ES-I3 (cell line): Measurements from ENCODE around the gene SPDYE1.

Experiments
- H3K36me3 ChIP-seq: 2 replicates; pipeline ENCODE4 v1.6.1; 2013; ENCODE audit warnings: mild to moderate bottlenecking, low read length, control low read depth, moderate library complexity; ENCODE audit not compliant: insufficient read depth
- H3K4me1 ChIP-seq: 2 replicates; pipeline ENCODE4 v1.6.1; 2013; ENCODE audit warnings: mild to moderate bottlenecking, control low read depth, low read length; ENCODE audit not compliant: insufficient read depth
- H3K9ac ChIP-seq: 2 replicates; pipeline ENCODE4 v1.6.1; 2013; ENCODE audit warnings: low read depth, mild to moderate bottlenecking, low read length, moderate library complexity
- H3K9me3 ChIP-seq: 2 replicates; pipeline ENCODE4 v1.6.1; 2013; ENCODE audit warnings: mild to moderate bottlenecking, low read length, moderate library complexity; ENCODE audit not compliant: control insufficient read depth, insufficient read depth

Gene SPDYE1

GRCh38 chr7:44045226-44046014, 47.7 kb downstream of the SPDYE1 start:
- no peaks in the 10 kb centered on the region for H3K4me1 ChIP-seq
- H3K9me3 ChIP-seq: no peaks in the 10 kb centered on the region
- H3K36me3 ChIP-seq: no peaks in the 10 kb centered on the region
- peak overlapping the region; percentile 92 for H3K9ac ChIP-seq

- no peaks in the 10 kb centered on the region; the same call in 1 of the 2 replicates for H3K36me3 ChIP-seq
- no peak overlapping the region for H3K9ac ChIP-seq
- no peaks in the 10 kb centered on the region for H3K9me3 ChIP-seq
- H3K4me1 ChIP-seq: no peaks in the 10 kb centered on the region
Observed at GRCh38 chr7:44046321-44047061, 48.8 kb downstream of the SPDYE1 start.

GRCh38 chr7:44048031-44048795, 50.5 kb downstream of the SPDYE1 start:
- peaks cover 5% of the 10 kb centered on the region for H3K36me3 ChIP-seq
- H3K9ac ChIP-seq: no peak overlapping the region
- no peaks in the 10 kb centered on the region for H3K9me3 ChIP-seq
- no peaks in the 10 kb centered on the region for H3K4me1 ChIP-seq

GRCh38 chr7:44050121-44050914, 52.6 kb downstream of the SPDYE1 start:
- Histone ChIP-seq H3K4me1 (no peaks in the 10 kb centered on the region), H3K9ac (no peak overlapping the region), H3K9me3 (no peaks in the 10 kb centered on the region), H3K36me3 (peaks cover 6% of the 10 kb centered on the region)

- Histone ChIP-seq H3K4me1 (no peaks in the 10 kb centered on the region), H3K36me3 (peaks cover 6% of the 10 kb centered on the region), H3K9me3 (no peaks in the 10 kb centered on the region), H3K9ac (no peak overlapping the region)
Observed at GRCh38 chr7:44050915-44051560, 53.3 kb downstream of the SPDYE1 start.

DNA sequence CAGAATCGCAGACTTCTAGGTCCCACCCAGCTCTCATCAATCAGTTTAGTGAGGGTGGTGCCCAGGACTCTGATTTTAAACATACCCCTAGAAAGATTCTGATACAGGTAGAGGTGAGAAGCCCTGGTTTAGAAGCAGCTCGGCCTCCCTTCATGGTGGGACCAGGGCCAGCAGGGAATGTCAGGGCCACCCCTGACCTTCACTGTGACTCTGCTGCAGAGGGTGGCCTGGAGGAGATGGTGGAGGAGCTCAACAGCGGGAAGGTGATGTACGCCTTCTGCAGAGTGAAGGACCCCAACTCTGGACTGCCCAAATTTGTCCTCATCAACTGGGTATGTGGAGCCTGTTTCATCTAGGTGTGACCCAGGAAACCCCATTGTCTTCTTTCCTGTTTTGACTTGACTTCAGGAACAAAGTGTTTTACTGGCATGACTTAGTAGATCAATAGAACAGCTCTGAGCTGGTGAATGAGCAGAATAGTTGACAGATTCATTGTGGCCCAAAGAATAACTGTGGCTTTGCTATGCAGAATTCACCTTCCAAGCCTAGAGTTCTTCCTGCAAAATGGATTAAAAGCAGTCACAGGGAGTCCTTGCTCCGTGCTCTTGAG, 54.0 kb downstream of the SPDYE1 start:
- H3K4me1 ChIP-seq: no peaks in the 10 kb centered on the region
- H3K36me3 ChIP-seq: peaks cover 6% of the 10 kb centered on the region

DNA sequence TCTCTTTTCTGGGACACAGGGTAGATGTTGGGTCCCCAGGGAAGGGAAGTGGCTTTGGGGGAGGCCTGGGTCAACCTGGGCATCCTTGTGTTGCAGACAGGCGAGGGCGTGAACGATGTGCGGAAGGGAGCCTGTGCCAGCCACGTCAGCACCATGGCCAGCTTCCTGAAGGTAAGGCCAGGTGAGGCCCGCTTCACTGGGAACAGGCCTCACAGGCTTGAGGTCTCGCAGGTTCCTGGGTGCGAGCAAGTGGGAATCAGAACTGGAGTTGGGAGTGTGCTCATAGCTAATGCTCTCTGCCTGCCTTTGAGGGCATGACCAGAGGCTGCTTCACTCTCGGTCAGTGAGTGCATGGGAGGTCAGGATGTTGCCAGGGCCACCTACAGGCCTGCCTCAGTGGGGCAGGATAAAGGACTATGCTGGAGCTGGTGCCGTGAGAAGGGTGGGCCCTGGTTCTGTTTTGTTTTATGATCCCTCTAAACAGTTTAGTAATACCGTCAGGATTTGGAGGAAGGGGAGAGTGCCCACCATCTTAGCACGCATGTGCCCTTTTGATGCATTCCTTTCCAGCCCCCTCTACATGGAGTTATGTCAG, 55.2 kb downstream of the SPDYE1 start:
- H3K9ac ChIP-seq: no peak overlapping the region
- H3K4me1 ChIP-seq: no peaks in the 10 kb centered on the region
- H3K9me3 ChIP-seq: no peaks in the 10 kb centered on the region
- H3K36me3 ChIP-seq: peaks cover 6% of the 10 kb centered on the region

More for the DNA sequence above, 54.0 kb downstream of the SPDYE1 start:
- Histone ChIP-seq H3K9me3 (no peaks in the 10 kb centered on the region), H3K9ac (no peak overlapping the region)

DNA sequence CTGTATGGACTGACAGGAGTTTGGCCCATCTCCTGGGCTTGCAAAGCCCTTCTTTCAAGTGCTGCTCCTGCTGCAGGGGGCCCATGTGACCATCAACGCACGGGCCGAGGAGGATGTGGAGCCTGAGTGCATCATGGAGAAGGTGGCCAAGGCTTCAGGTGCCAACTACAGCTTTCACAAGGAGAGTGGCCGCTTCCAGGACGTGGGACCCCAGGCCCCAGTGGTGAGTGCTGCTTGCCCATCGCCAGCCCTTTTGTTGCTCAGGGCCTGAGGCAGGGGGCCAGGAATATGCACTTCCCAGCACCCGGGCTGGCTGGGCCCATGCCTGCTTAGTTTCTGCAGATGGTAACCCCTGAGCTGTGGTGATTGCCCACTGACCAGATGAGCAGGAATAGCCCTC, 59.0 kb downstream of the SPDYE1 start:
- peaks cover 6% of the 10 kb centered on the region for H3K36me3 ChIP-seq
- H3K4me1 ChIP-seq: no peaks in the 10 kb centered on the region
- H3K9ac ChIP-seq: no peak overlapping the region
- H3K9me3 ChIP-seq: no peaks in the 10 kb centered on the region

GRCh38 chr7:44057181-44057848, 59.6 kb downstream of the SPDYE1 start:
- no peak overlapping the region for H3K9ac ChIP-seq
- H3K4me1 ChIP-seq: no peaks in the 10 kb centered on the region
- H3K36me3 ChIP-seq: peaks cover 6% of the 10 kb centered on the region
- H3K9me3 ChIP-seq: no peaks in the 10 kb centered on the region

GRCh38 chr7:44057849-44058758, 60.4 kb downstream of the SPDYE1 start:
- Histone ChIP-seq H3K36me3 (peaks cover 2% of the 10 kb centered on the region; the same call in 1 of the 2 replicates), H3K9me3 (no peaks in the 10 kb centered on the region), H3K4me1 (no peaks in the 10 kb centered on the region), H3K9ac (no peak overlapping the region)

DNA sequence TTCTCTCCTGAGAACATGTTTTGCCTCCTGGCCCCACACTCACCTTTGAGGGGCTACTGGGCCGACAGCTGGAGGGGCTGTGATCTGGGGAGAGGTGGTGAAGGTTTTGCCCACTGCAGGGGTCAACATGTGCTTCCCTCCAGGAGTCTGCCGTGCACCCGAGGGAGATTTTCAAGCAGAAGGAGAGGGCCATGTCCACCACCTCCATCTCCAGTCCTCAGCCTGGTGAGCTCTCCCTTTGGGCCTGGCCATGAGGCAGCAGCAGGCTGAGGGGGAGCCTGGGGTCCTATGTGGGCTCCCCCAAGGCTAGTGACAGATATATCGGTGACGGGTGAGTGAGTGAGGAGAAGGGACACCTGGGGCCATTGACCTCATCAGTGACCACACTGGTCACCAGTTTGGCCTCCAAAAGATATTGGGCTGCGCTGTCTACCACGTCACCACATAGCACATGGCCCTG, 61.1 kb downstream of the SPDYE1 start:
- H3K4me1 ChIP-seq: no peaks in the 10 kb centered on the region
- H3K36me3 ChIP-seq: no peaks in the 10 kb centered on the region
- no peaks in the 10 kb centered on the region for H3K9me3 ChIP-seq
- no peak overlapping the region for H3K9ac ChIP-seq
